Lower leg skin (tissue), 3 donors: ENCODE results near the gene CCHCR1.

Experiments
- POLR2A ChIP-seq, 2 donors: fragments of 450-650 bp; IDR thresholded peaks; one replicate each; pipeline ENCODE4 v1.6.1; 2016 to 2017; ENCODE audit warnings: antibody characterized with exemption in 2 of 2, mild to moderate bottlenecking in 1 of 2, moderate library complexity in 1 of 2
- TF ChIP-seq, protein P1 (sequence below), 3 donors: fragments of 450-650 bp; IDR thresholded peaks; one replicate each; pipeline ENCODE4 v1.5.1; 2016; ENCODE audit warnings: antibody characterized with exemption in 3 of 3, mild to moderate bottlenecking in 3 of 3, moderate library complexity in 2 of 3

DNA sequence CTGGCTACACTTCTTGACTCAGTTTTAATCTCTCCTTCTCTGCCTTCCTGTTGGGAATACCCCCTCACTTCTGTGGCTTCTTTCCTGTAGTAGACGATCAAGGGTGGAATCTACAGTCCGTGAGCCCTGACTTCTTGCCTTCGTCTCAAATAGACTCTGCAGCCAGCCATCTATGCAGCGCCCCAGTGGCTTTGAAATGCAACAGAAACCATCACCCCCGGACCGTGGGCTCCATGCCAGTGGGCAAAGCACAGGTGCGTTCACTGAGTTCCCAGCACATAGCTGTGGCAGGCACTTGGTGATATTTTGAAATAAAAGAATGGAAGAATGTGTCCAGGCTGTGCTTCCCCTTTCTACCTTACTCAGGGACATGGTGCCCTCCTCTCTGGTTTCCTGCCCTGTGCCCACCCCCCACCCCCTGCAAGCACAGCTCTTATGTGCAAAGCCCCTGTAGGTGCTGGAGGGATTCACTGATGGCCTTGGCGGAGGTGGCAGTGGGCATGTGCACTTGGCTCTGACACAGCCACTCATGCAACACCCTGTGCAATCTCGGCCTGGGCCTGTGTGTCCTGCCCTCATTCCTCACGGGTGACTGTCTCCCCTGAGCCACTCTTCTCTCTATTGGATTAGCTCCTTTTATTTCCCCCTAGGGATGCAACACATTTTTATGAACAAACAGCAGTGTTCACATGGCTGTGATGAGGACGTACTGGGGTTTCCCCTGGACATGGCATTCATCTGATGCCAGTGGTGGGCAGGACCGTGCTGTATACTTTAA lies 31.8 kb downstream of the CCHCR1 start:
- TF ChIP-seq, protein P1, sequence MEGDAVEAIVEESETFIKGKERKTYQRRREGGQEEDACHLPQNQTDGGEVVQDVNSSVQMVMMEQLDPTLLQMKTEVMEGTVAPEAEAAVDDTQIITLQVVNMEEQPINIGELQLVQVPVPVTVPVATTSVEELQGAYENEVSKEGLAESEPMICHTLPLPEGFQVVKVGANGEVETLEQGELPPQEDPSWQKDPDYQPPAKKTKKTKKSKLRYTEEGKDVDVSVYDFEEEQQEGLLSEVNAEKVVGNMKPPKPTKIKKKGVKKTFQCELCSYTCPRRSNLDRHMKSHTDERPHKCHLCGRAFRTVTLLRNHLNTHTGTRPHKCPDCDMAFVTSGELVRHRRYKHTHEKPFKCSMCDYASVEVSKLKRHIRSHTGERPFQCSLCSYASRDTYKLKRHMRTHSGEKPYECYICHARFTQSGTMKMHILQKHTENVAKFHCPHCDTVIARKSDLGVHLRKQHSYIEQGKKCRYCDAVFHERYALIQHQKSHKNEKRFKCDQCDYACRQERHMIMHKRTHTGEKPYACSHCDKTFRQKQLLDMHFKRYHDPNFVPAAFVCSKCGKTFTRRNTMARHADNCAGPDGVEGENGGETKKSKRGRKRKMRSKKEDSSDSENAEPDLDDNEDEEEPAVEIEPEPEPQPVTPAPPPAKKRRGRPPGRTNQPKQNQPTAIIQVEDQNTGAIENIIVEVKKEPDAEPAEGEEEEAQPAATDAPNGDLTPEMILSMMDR (IDR thresholded peaks at IDR 0.05), result no peak
- TF ChIP-seq POLR2A (IDR thresholded peaks at IDR 0.05), result no peak
